ENCODE results near the gene PTPN1. TPM values are rescaled to one million over a fixed set of nuclear protein-coding genes. Genes with fewer than 3 reads are reported as not detected.

Gene PTPN1
- polyA plus RNA-seq, 1 of the 3 experiments (the other 2 are of a cell fraction), result 23.6 TPM

DNA sequence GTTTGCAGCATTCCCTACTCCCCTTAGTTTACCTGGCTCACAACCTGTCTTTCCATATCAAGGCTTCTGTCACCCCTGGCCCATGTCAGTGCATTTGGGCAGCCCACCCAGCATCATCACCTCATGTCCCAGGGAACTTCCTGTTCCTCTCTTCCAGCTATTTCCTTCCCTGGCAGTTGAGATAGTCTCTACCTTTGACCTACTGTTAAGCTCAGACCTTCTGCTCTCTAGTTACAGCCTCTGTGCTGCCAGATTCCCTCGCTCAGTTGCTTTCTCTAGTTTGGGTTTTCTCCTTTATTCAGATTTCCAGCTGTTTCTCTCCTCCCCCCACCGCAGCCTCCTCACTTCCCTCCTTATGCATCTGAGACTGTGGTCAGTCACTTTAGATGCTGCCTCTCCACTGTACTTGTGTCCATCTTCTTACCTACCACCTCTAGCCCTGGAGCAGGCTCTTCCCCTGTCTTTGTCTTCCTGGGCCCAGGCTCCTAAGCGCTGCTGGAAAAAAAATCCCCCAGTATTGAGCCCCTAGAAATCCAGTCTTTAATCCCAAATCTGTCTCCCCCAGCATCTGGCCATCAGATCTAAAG is 16.3 kb downstream of the PTPN1 start (continued):
- TF ChIP-seq, protein P1, sequence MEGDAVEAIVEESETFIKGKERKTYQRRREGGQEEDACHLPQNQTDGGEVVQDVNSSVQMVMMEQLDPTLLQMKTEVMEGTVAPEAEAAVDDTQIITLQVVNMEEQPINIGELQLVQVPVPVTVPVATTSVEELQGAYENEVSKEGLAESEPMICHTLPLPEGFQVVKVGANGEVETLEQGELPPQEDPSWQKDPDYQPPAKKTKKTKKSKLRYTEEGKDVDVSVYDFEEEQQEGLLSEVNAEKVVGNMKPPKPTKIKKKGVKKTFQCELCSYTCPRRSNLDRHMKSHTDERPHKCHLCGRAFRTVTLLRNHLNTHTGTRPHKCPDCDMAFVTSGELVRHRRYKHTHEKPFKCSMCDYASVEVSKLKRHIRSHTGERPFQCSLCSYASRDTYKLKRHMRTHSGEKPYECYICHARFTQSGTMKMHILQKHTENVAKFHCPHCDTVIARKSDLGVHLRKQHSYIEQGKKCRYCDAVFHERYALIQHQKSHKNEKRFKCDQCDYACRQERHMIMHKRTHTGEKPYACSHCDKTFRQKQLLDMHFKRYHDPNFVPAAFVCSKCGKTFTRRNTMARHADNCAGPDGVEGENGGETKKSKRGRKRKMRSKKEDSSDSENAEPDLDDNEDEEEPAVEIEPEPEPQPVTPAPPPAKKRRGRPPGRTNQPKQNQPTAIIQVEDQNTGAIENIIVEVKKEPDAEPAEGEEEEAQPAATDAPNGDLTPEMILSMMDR (IDR thresholded peaks at IDR 0.05), result no peak
- TF ChIP-seq RCOR1 (IDR thresholded peaks at IDR 0.05; ENCODE audit: low read length) (no peak), NRF1 (IDR thresholded peaks at IDR 0.05; ENCODE audit: low read depth, low read length) (no peak), YY1 (IDR thresholded peaks at IDR 0.05; ENCODE audit: low read depth) (no peak), FOXM1 (IDR thresholded peaks at IDR 0.05; ENCODE audit: low read depth) (no peak), FOSL2 (IDR thresholded peaks at IDR 0.05; ENCODE audit: borderline replicate concordance, low read depth) (no peak), RFX5 (IDR thresholded peaks at IDR 0.05; ENCODE audit: low read length) (no peak), TEAD4 (IDR thresholded peaks at IDR 0.05; ENCODE audit: borderline replicate concordance, insufficient read depth) (no peak), MEF2A (IDR thresholded peaks at IDR 0.05; ENCODE audit: borderline replicate concordance, low read depth) (no peak), POLR2AphosphoS5 (IDR thresholded peaks at IDR 0.05; ENCODE audit: low read depth, low read length) (no peak), TCF12 (IDR thresholded peaks at IDR 0.05) (no peak), SMC3 (IDR thresholded peaks at IDR 0.05; ENCODE audit: low read depth, low read length) (no peak), NFIC (IDR thresholded peaks at IDR 0.05; ENCODE audit: borderline replicate concordance) (no peak), JUND (IDR thresholded peaks at IDR 0.05) (no peak)
- TF ChIP-seq, protein P2, sequence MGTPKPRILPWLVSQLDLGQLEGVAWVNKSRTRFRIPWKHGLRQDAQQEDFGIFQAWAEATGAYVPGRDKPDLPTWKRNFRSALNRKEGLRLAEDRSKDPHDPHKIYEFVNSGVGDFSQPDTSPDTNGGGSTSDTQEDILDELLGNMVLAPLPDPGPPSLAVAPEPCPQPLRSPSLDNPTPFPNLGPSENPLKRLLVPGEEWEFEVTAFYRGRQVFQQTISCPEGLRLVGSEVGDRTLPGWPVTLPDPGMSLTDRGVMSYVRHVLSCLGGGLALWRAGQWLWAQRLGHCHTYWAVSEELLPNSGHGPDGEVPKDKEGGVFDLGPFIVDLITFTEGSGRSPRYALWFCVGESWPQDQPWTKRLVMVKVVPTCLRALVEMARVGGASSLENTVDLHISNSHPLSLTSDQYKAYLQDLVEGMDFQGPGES (IDR thresholded peaks at IDR 0.05; ENCODE audit: low read depth, low read length), result no peak
- TF ChIP-seq, protein P3, sequence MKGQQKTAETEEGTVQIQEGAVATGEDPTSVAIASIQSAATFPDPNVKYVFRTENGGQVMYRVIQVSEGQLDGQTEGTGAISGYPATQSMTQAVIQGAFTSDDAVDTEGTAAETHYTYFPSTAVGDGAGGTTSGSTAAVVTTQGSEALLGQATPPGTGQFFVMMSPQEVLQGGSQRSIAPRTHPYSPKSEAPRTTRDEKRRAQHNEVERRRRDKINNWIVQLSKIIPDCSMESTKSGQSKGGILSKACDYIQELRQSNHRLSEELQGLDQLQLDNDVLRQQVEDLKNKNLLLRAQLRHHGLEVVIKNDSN (IDR thresholded peaks at IDR 0.05; ENCODE audit: borderline replicate concordance, low read depth), result no peak

DNA sequence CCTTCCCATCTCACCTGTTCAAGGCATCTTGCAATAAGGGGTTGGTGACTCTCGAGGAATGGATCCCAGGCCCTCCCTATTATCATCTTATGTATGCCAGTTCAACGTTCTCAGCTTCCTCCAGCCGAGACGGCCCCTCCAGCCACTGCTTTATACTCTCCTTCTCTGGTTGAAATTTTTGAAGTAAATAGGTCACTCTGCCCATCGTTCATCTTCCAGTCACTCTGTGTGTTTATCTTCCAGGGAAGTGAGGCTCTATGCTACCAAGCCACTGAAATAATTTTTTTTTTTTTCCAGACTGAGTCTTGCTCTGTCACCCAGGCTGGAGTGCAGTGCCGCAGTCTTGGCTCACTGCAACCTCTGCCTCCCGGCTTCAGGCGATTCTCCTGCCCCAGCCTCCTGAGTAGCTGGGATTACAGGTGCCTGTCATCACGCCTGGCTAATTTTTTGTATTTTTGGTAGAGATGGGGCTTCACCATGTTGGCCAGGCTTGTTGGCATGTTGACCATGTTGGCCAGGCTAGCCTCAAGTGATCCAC is 17.0 kb downstream of the PTPN1 start:
- peaks cover 17% of the 10 kb centered on the region for H3F3A ChIP-seq (replicated peaks; ENCODE audit: insufficient read depth)
- H3K9me3 ChIP-seq, result no peaks in the 10 kb centered on the region
- no peak overlapping the region for H3K4me3 ChIP-seq (ENCODE audit: low read depth in 2 of 2, low read length in 1 of 2)
- no peak overlapping the region for H3K27ac ChIP-seq (ENCODE audit: low read depth in 2 of 2, low read length in 1 of 2)
- H3K9ac ChIP-seq, result no peak overlapping the region
- H3K4me1 ChIP-seq (ENCODE audit: control insufficient read depth in 1 of 2, insufficient read depth in 2 of 2, low read depth in 1 of 2, low read length in 1 of 2), result peaks cover 7 to 21% of the 10 kb centered on the region in 2 experiments; a peak in 3 of 4 replicates
- POLR2A ChIA-PET, result no interaction called here
- H3K27me3 ChIP-seq (ENCODE audit: insufficient read depth), result no peaks in the 10 kb centered on the region
- no peaks in the 10 kb centered on the region for H3K36me3 ChIP-seq (replicated peaks in 1 of 2; ENCODE audit: control insufficient read depth in 1 of 2, insufficient read depth in 2 of 2, low read length in 1 of 2)
- H3K79me2 ChIP-seq (ENCODE audit: insufficient read depth), result peaks cover 100% of the 10 kb centered on the region
- H4K20me1 ChIP-seq (ENCODE audit: insufficient read depth), result peaks cover 45% of the 10 kb centered on the region
- no peaks in the 10 kb centered on the region for H3K9me2 ChIP-seq
- no peak overlapping the region for H2AFZ ChIP-seq (ENCODE audit: low read depth)
- CTCF ChIA-PET, result interaction anchor here (0.9 to 2.1 kb wide), 3 partner anchors 10 to 19 kb away, joined by 3 to 6 read pairs (median 4); no protein-coding TSS in a partner anchor
- 92% methylated on average over 9 of the region's 9 CpGs for WGBS (ENCODE audit: low lambda C conversion rate)
- no peak for DNase-seq
- no peak overlapping the region for H3K4me2 ChIP-seq
- no peak for TF ChIP-seq EZH2phosphoT487 (IDR thresholded peaks at IDR 0.05; ENCODE audit: borderline replicate concordance, low read depth)
- TF ChIP-seq TAF1 (IDR thresholded peaks at IDR 0.05; ENCODE audit: borderline replicate concordance, low read depth, low read length), result no peak
- TF ChIP-seq NFIC (IDR thresholded peaks at IDR 0.05; ENCODE audit: borderline replicate concordance), result no peak
- TF ChIP-seq, protein P4, sequence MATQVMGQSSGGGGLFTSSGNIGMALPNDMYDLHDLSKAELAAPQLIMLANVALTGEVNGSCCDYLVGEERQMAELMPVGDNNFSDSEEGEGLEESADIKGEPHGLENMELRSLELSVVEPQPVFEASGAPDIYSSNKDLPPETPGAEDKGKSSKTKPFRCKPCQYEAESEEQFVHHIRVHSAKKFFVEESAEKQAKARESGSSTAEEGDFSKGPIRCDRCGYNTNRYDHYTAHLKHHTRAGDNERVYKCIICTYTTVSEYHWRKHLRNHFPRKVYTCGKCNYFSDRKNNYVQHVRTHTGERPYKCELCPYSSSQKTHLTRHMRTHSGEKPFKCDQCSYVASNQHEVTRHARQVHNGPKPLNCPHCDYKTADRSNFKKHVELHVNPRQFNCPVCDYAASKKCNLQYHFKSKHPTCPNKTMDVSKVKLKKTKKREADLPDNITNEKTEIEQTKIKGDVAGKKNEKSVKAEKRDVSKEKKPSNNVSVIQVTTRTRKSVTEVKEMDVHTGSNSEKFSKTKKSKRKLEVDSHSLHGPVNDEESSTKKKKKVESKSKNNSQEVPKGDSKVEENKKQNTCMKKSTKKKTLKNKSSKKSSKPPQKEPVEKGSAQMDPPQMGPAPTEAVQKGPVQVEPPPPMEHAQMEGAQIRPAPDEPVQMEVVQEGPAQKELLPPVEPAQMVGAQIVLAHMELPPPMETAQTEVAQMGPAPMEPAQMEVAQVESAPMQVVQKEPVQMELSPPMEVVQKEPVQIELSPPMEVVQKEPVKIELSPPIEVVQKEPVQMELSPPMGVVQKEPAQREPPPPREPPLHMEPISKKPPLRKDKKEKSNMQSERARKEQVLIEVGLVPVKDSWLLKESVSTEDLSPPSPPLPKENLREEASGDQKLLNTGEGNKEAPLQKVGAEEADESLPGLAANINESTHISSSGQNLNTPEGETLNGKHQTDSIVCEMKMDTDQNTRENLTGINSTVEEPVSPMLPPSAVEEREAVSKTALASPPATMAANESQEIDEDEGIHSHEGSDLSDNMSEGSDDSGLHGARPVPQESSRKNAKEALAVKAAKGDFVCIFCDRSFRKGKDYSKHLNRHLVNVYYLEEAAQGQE (IDR thresholded peaks at IDR 0.05; ENCODE audit: low read depth, low read length), result no peak
- no peak for TF ChIP-seq SIN3A (IDR thresholded peaks at IDR 0.05; ENCODE audit: borderline replicate concordance, low read depth, low read length)
- no peak for TF ChIP-seq POLR2AphosphoS5 (IDR thresholded peaks at IDR 0.05; ENCODE audit: low read depth, low read length)
- TF ChIP-seq RAD21 (IDR thresholded peaks at IDR 0.05; ENCODE audit: low read length), result no peak
- TF ChIP-seq RFX5 (IDR thresholded peaks at IDR 0.05; ENCODE audit: low read length), result no peak
- no peak for TF ChIP-seq TEAD4 (IDR thresholded peaks at IDR 0.05; ENCODE audit: borderline replicate concordance, insufficient read depth)
- TF ChIP-seq, protein P5, sequence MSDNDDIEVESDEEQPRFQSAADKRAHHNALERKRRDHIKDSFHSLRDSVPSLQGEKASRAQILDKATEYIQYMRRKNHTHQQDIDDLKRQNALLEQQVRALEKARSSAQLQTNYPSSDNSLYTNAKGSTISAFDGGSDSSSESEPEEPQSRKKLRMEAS (IDR thresholded peaks at IDR 0.05; ENCODE audit: low read depth), result no peak
- no peak for TF ChIP-seq ELF1 (IDR thresholded peaks at IDR 0.05)
- TF ChIP-seq MXI1 (IDR thresholded peaks at IDR 0.05; ENCODE audit: low read depth, low read length), result no peak
- TF ChIP-seq FOSL2 (IDR thresholded peaks at IDR 0.05; ENCODE audit: borderline replicate concordance, low read depth), result no peak
- TF ChIP-seq FOXM1 (IDR thresholded peaks at IDR 0.05; ENCODE audit: low read depth), result no peak
- no peak for TF ChIP-seq NRF1 (IDR thresholded peaks at IDR 0.05; ENCODE audit: low read depth, low read length)
- TF ChIP-seq RCOR1 (IDR thresholded peaks at IDR 0.05; ENCODE audit: low read length), result no peak
